Measurements from ENCODE around the gene UFD1. TPM values are rescaled to one million over a fixed set of nuclear protein-coding genes. Genes with fewer than 3 reads are reported as not detected.

UFD1 gene
- total and polyA plus RNA-seq, 9 of the 15 experiments (the other 6 are each of a cell fraction or from before 2014, with no cell fraction given) = 238 to 645 (median 363) TPM

GRCh38 chr22:19431649-19432132, 47.3 kb downstream of the UFD1 start, which contains the start of gene HIRA (continued):
- TF ChIP-seq ATF4 (CRISPR knock-in tag; IDR thresholded peaks at IDR 0.05) = peak; percentile 84
- TF ChIP-seq, protein P1, sequence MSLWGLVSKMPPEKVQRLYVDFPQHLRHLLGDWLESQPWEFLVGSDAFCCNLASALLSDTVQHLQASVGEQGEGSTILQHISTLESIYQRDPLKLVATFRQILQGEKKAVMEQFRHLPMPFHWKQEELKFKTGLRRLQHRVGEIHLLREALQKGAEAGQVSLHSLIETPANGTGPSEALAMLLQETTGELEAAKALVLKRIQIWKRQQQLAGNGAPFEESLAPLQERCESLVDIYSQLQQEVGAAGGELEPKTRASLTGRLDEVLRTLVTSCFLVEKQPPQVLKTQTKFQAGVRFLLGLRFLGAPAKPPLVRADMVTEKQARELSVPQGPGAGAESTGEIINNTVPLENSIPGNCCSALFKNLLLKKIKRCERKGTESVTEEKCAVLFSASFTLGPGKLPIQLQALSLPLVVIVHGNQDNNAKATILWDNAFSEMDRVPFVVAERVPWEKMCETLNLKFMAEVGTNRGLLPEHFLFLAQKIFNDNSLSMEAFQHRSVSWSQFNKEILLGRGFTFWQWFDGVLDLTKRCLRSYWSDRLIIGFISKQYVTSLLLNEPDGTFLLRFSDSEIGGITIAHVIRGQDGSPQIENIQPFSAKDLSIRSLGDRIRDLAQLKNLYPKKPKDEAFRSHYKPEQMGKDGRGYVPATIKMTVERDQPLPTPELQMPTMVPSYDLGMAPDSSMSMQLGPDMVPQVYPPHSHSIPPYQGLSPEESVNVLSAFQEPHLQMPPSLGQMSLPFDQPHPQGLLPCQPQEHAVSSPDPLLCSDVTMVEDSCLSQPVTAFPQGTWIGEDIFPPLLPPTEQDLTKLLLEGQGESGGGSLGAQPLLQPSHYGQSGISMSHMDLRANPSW (CRISPR knock-in tag; IDR thresholded peaks at IDR 0.05) = 0 out of 2 replicates have a peak, but pooled peaks have one; percentile 5
- no peak for TF ChIP-seq THRAP3 (IDR thresholded peaks at IDR 0.05; ENCODE audit: borderline replicate concordance)
- no peak for TF ChIP-seq ZNF280A (IDR thresholded peaks at IDR 0.05; ENCODE audit: low read depth, partially characterized antibody)
- no peak for TF ChIP-seq XRCC4 (IDR thresholded peaks at IDR 0.05; ENCODE audit: extremely low read depth, insufficient read depth, insufficient read length)
- TF ChIP-seq, protein P2, sequence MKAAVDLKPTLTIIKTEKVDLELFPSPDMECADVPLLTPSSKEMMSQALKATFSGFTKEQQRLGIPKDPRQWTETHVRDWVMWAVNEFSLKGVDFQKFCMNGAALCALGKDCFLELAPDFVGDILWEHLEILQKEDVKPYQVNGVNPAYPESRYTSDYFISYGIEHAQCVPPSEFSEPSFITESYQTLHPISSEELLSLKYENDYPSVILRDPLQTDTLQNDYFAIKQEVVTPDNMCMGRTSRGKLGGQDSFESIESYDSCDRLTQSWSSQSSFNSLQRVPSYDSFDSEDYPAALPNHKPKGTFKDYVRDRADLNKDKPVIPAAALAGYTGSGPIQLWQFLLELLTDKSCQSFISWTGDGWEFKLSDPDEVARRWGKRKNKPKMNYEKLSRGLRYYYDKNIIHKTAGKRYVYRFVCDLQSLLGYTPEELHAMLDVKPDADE (conservative IDR thresholded peaks at IDR 0.05; ENCODE audit: control insufficient read depth, low read depth, low read length) = no peak
- TF ChIP-seq, protein P3, sequence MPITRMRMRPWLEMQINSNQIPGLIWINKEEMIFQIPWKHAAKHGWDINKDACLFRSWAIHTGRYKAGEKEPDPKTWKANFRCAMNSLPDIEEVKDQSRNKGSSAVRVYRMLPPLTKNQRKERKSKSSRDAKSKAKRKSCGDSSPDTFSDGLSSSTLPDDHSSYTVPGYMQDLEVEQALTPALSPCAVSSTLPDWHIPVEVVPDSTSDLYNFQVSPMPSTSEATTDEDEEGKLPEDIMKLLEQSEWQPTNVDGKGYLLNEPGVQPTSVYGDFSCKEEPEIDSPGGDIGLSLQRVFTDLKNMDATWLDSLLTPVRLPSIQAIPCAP (CRISPR knock-in tag; IDR thresholded peaks at IDR 0.05; ENCODE audit: borderline replicate concordance) = no peak
- TF ChIP-seq ZNF212 (CRISPR knock-in tag; IDR thresholded peaks at IDR 0.05) = peak; percentile 89; the same call in 1 of the 2 replicates
- no peak for TF ChIP-seq SRSF7 (optimal IDR thresholded peaks at IDR 0.05; ENCODE audit: low read depth, low read length)
- TF ChIP-seq, protein P4, sequence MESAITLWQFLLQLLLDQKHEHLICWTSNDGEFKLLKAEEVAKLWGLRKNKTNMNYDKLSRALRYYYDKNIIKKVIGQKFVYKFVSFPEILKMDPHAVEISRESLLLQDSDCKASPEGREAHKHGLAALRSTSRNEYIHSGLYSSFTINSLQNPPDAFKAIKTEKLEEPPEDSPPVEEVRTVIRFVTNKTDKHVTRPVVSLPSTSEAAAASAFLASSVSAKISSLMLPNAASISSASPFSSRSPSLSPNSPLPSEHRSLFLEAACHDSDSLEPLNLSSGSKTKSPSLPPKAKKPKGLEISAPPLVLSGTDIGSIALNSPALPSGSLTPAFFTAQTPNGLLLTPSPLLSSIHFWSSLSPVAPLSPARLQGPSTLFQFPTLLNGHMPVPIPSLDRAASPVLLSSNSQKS (CRISPR knock-in tag; IDR thresholded peaks at IDR 0.05) = 0 out of 2 replicates have a peak, but pooled peaks have one; percentile 10
- no peak for TF ChIP-seq ZNF668 (CRISPR knock-in tag; IDR thresholded peaks at IDR 0.05)
- peak in 1 of 2 experiments; percentile 73; a peak in 2 of 4 replicates for TF ChIP-seq SIX5 (IDR thresholded peaks at IDR 0.05; ENCODE audit: borderline replicate concordance in 1 of 2, insufficient read depth in 1 of 2, low read depth in 1 of 2, low read length in 2 of 2)
- TF ChIP-seq ATF1 (CRISPR knock-in tag; IDR thresholded peaks at IDR 0.05) = no peak
- no peak for TF ChIP-seq ATF1 (tag; IDR thresholded peaks at IDR 0.05)
- TF ChIP-seq NFYB (IDR thresholded peaks at IDR 0.05; ENCODE audit: extremely low read depth, insufficient read length) = no peak
- TF ChIP-seq HNRNPUL1 (IDR thresholded peaks at IDR 0.05; ENCODE audit: low read length) = no peak
- TF ChIP-seq SMARCB1 (IDR thresholded peaks at IDR 0.05; ENCODE audit: insufficient read length, low read depth) = no peak
- TF ChIP-seq ZNF830 (CRISPR knock-in tag; IDR thresholded peaks at IDR 0.05) = no peak
- TF ChIP-seq KAT2B (IDR thresholded peaks at IDR 0.05; ENCODE audit: low read depth, low read length) = no peak
